GM23338 (cell line): ENCODE measurements around the gene FBXW2. TPM values are rescaled to one million over a fixed set of nuclear protein-coding genes. Genes with fewer than 3 reads are reported as not detected.
A peak's percentile ranks its signal among the peaks of the same experiment; 100 is the strongest.

Experiments used
- ATAC-seq: fragments of 200-7000 bp; cut with Tn5 transposase; 3 replicates; pipeline ENCODE4 v1.9.1; 2020
- DNase-seq: peaks from one replicate; pipeline ENCODE4 v3.0.0-alpha.2; 2015; ENCODE audit warnings: low spot score
- H2AFZ ChIP-seq: fragments of 200-600 bp; sonication (generic); 2 replicates; pipeline ENCODE4 v1.8.0; 2016; ENCODE audit warnings: antibody characterized with exemption, mild to moderate bottlenecking, moderate library complexity
- H3F3A ChIP-seq: fragments of 200-600 bp; sonication (generic); replicated peaks from 2 replicates; pipeline ENCODE4 v1.8.0; 2017; ENCODE audit warnings: antibody characterized with exemption, mixed run types, low read depth
- H3K27ac ChIP-seq: fragments of 200-600 bp; sonication (generic); 2 replicates; pipeline ENCODE4 v1.6.1; 2016; ENCODE audit warnings: low read depth
- H3K27me3 ChIP-seq: fragments of 200-600 bp; sonication (generic); 2 replicates; pipeline ENCODE4 v1.8.0; 2016; ENCODE audit warnings: mild to moderate bottlenecking, mixed run types, moderate library complexity; ENCODE audit not compliant: insufficient read depth
- H3K36me3 ChIP-seq: fragments of 200-600 bp; sonication (generic); 2 replicates; pipeline ENCODE4 v1.8.0; 2016; ENCODE audit warnings: mild to moderate bottlenecking; ENCODE audit not compliant: insufficient read depth
- H3K4me1 ChIP-seq: fragments of 200-600 bp; sonication (generic); 2 replicates; pipeline ENCODE4 v1.8.0; 2016; ENCODE audit warnings: mild to moderate bottlenecking, moderate library complexity; ENCODE audit not compliant: insufficient read depth
- H3K4me2 ChIP-seq: fragments of 200-600 bp; sonication (generic); 2 replicates; pipeline ENCODE4 v1.7.1; 2017; ENCODE audit warnings: mixed run types
- H3K4me3 ChIP-seq: fragments of 200-600 bp; sonication (generic); 2 replicates; pipeline ENCODE4 v1.6.1; 2016; ENCODE audit warnings: mixed run types
- H3K79me2 ChIP-seq: fragments of 200-600 bp; sonication (generic); replicated peaks from 2 replicates; pipeline ENCODE4 v1.8.0; 2017; ENCODE audit warnings: mild to moderate bottlenecking; ENCODE audit not compliant: insufficient read depth
- H3K9me2 ChIP-seq: fragments of 200-600 bp; sonication (generic); 2 replicates; pipeline ENCODE4 v1.8.0; 2017; ENCODE audit not compliant: insufficient read depth
- H4K20me1 ChIP-seq: fragments of 200-600 bp; sonication (generic); replicated peaks from 2 replicates; pipeline ENCODE4 v1.8.0; 2017; ENCODE audit warnings: mild to moderate bottlenecking; ENCODE audit not compliant: insufficient read depth
- H3K27ac Mint-ChIP-seq: 2 replicates; pipeline ENCODE4 v1.8.0; 2020; ENCODE audit warnings: inconsistent platforms, mild to moderate bottlenecking, moderate library complexity, mixed read lengths
- H3K27me3 Mint-ChIP-seq: 3 replicates; pipeline ENCODE4 v1.8.0; 2022; ENCODE audit warnings: low read depth, mild to moderate bottlenecking, moderate library complexity, mixed read lengths, inconsistent platforms; ENCODE audit not compliant: insufficient read depth, poor library complexity
- H3K36me3 Mint-ChIP-seq: 3 replicates; pipeline ENCODE4 v1.8.0; 2021; ENCODE audit warnings: low read depth, mild to moderate bottlenecking, inconsistent platforms, moderate library complexity, mixed read lengths
- H3K4me1 Mint-ChIP-seq: 3 replicates; pipeline ENCODE4 v1.8.0; 2020; ENCODE audit warnings: mild to moderate bottlenecking, inconsistent platforms, mixed read lengths
- H3K4me3 Mint-ChIP-seq: 3 replicates; pipeline ENCODE4 v1.8.0; 2021; ENCODE audit warnings: moderate library complexity, mild to moderate bottlenecking, inconsistent platforms, mixed read lengths
- H3K9me3 Mint-ChIP-seq: 3 replicates; pipeline ENCODE4 v1.8.0; 2020; ENCODE audit warnings: moderate library complexity, mild to moderate bottlenecking, inconsistent platforms, mixed read lengths
- CREB1 ChIP-seq: fragments of 250-450 bp; sonication (Bioruptor Pico); IDR thresholded peaks from 2 replicates; pipeline ENCODE4 v1.5.0; 2020; ENCODE audit warnings: low read depth, mild to moderate bottlenecking, moderate library complexity
- CTCF ChIP-seq, 2 experiments: fragments of 200-600 bp in 1 of 2; sonication (generic) in 1 of 2; conservative IDR thresholded peaks; 2 replicates each; pipeline versions ENCODE4 v1.5.1 to v1.6.1; 2016 to 2017; ENCODE audit warnings: antibody characterized with exemption in 2 of 2, low read depth in 2 of 2, mild to moderate bottlenecking in 2 of 2, moderate library complexity in 1 of 2
- EZH2 ChIP-seq: fragments of 200-600 bp; sonication (generic); IDR thresholded peaks from one replicate; pipeline ENCODE4 v1.8.0; 2017; ENCODE audit warnings: antibody characterized with exemption, mild to moderate bottlenecking, low read depth; ENCODE audit not compliant: unreplicated experiment
- EZH2phosphoT487 ChIP-seq: fragments of 200-600 bp; sonication (generic); IDR thresholded peaks from one replicate; pipeline ENCODE4 v1.8.1; 2018; ENCODE audit warnings: antibody characterized with exemption; ENCODE audit not compliant: unreplicated experiment
- JUNB ChIP-seq: IDR thresholded peaks from one replicate; pipeline ENCODE4 v1.6.1; 2016; ENCODE audit warnings: antibody characterized with exemption; ENCODE audit not compliant: unreplicated experiment
- NANOG ChIP-seq: IDR thresholded peaks from 2 replicates; pipeline ENCODE4 v1.6.1; 2016; ENCODE audit warnings: antibody characterized with exemption, borderline replicate concordance
- POLR2AphosphoS5 ChIP-seq: IDR thresholded peaks from 2 replicates; pipeline ENCODE4 v1.6.1; 2016; ENCODE audit warnings: antibody characterized with exemption, low read depth
- STAT1 ChIP-seq: IDR thresholded peaks from one replicate; pipeline ENCODE4 v1.6.1; 2016; ENCODE audit warnings: antibody characterized with exemption; ENCODE audit not compliant: unreplicated experiment
- ZNF114 ChIP-seq: fragments of 250-450 bp; sonication (Bioruptor Pico); IDR thresholded peaks from 2 replicates; pipeline ENCODE4 v1.5.0; 2020; ENCODE audit warnings: mild to moderate bottlenecking, moderate library complexity
- ZNF331 ChIP-seq: fragments of 250-450 bp; sonication (Bioruptor Pico); IDR thresholded peaks from 2 replicates; pipeline ENCODE4 v1.5.0; 2020; ENCODE audit warnings: low read depth, mild to moderate bottlenecking, moderate library complexity
- polyA plus RNA-seq: library from polyadenylated mRNA; unstranded; fragments of >200 nt; fragmentation: Nextera tagmentation; extraction: Ambion mirVana; gene quantifications from 2 replicates; pipeline ENCODE4 v1.2.1, GENCODE V29; 2016
- total RNA-seq: library from RNA; depleted of rRNA; stranded (reverse); fragments of >200 nt; shearing (Covaris generic); gene quantifications from 2 replicates; pipeline ENCODE4 v1.2.3, GENCODE V29; 2014
- TF ChIP-seq, protein P1 (sequence below): IDR thresholded peaks from one replicate; pipeline ENCODE4 v1.6.1; 2018; ENCODE audit warnings: antibody characterized with exemption; ENCODE audit not compliant: unreplicated experiment
- TF ChIP-seq, protein P2 (sequence below): fragments of 250-450 bp; sonication (Bioruptor Pico); IDR thresholded peaks from 2 replicates; pipeline ENCODE4 v1.5.0; 2020; ENCODE audit warnings: mild to moderate bottlenecking, moderate library complexity
- TF ChIP-seq, protein P3 (sequence below): IDR thresholded peaks from 2 replicates; pipeline ENCODE4 v1.6.1; 2016; ENCODE audit warnings: antibody characterized with exemption

Gene FBXW2
- total and polyA plus RNA-seq, 2 experiments from 2014 or later = 10.0 to 55.2 TPM

DNA sequence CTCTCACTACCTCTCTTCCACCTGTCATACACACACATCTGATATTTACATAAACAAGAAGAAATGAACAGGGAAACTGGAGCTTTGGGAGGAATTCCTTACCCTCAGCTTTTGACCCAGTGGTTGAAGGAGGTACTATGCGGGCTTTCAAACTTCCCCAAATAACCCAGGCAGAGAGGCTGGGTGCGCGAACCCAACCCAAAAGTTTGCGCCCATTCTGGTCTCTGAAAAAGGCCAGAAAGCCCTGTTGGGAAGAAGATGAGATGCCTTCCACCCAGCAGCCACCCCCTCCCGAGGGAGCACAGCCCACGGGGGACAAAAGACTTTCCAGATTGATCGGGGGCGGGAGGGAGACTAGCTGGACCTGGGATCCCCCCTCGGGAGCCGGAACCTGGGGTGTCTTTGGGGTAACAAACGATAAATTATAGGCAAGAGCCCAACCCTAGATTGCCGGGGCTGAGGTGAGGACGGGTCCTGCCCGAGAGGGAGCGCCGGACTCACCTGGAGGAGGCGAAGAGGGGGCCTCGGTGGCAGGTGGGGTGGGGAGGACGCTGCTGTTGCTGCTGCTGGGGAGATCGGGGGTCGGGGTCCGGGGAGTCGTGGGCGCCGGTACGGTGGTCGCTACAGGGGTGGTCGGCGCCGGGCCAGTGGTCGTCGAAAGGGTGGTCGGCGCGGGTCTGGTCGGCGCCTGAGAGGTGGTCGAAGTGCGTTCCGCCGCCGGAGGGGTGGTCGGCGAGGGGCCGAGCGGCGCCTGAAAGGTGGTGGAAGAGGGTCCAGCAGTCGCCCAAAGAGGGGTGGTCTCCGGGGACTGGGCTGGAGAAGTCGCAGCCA, 79.7 kb downstream of the FBXW2 start:
- TF ChIP-seq ZNF114 (CRISPR knock-in tag) (no peak), JUNB (no peak), ZNF331 (CRISPR knock-in tag) (no peak), CREB1 (CRISPR knock-in tag) (no peak), EZH2 (no peak), NANOG (no peak), CTCF (conservative IDR thresholded peaks at IDR 0.05; ENCODE audit: low read depth in 2 of 2) (no peak), STAT1 (no peak), EZH2phosphoT487 (no peak), POLR2AphosphoS5 (no peak)
- TF ChIP-seq, protein P1, sequence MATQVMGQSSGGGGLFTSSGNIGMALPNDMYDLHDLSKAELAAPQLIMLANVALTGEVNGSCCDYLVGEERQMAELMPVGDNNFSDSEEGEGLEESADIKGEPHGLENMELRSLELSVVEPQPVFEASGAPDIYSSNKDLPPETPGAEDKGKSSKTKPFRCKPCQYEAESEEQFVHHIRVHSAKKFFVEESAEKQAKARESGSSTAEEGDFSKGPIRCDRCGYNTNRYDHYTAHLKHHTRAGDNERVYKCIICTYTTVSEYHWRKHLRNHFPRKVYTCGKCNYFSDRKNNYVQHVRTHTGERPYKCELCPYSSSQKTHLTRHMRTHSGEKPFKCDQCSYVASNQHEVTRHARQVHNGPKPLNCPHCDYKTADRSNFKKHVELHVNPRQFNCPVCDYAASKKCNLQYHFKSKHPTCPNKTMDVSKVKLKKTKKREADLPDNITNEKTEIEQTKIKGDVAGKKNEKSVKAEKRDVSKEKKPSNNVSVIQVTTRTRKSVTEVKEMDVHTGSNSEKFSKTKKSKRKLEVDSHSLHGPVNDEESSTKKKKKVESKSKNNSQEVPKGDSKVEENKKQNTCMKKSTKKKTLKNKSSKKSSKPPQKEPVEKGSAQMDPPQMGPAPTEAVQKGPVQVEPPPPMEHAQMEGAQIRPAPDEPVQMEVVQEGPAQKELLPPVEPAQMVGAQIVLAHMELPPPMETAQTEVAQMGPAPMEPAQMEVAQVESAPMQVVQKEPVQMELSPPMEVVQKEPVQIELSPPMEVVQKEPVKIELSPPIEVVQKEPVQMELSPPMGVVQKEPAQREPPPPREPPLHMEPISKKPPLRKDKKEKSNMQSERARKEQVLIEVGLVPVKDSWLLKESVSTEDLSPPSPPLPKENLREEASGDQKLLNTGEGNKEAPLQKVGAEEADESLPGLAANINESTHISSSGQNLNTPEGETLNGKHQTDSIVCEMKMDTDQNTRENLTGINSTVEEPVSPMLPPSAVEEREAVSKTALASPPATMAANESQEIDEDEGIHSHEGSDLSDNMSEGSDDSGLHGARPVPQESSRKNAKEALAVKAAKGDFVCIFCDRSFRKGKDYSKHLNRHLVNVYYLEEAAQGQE = no peak
- TF ChIP-seq, protein P2, sequence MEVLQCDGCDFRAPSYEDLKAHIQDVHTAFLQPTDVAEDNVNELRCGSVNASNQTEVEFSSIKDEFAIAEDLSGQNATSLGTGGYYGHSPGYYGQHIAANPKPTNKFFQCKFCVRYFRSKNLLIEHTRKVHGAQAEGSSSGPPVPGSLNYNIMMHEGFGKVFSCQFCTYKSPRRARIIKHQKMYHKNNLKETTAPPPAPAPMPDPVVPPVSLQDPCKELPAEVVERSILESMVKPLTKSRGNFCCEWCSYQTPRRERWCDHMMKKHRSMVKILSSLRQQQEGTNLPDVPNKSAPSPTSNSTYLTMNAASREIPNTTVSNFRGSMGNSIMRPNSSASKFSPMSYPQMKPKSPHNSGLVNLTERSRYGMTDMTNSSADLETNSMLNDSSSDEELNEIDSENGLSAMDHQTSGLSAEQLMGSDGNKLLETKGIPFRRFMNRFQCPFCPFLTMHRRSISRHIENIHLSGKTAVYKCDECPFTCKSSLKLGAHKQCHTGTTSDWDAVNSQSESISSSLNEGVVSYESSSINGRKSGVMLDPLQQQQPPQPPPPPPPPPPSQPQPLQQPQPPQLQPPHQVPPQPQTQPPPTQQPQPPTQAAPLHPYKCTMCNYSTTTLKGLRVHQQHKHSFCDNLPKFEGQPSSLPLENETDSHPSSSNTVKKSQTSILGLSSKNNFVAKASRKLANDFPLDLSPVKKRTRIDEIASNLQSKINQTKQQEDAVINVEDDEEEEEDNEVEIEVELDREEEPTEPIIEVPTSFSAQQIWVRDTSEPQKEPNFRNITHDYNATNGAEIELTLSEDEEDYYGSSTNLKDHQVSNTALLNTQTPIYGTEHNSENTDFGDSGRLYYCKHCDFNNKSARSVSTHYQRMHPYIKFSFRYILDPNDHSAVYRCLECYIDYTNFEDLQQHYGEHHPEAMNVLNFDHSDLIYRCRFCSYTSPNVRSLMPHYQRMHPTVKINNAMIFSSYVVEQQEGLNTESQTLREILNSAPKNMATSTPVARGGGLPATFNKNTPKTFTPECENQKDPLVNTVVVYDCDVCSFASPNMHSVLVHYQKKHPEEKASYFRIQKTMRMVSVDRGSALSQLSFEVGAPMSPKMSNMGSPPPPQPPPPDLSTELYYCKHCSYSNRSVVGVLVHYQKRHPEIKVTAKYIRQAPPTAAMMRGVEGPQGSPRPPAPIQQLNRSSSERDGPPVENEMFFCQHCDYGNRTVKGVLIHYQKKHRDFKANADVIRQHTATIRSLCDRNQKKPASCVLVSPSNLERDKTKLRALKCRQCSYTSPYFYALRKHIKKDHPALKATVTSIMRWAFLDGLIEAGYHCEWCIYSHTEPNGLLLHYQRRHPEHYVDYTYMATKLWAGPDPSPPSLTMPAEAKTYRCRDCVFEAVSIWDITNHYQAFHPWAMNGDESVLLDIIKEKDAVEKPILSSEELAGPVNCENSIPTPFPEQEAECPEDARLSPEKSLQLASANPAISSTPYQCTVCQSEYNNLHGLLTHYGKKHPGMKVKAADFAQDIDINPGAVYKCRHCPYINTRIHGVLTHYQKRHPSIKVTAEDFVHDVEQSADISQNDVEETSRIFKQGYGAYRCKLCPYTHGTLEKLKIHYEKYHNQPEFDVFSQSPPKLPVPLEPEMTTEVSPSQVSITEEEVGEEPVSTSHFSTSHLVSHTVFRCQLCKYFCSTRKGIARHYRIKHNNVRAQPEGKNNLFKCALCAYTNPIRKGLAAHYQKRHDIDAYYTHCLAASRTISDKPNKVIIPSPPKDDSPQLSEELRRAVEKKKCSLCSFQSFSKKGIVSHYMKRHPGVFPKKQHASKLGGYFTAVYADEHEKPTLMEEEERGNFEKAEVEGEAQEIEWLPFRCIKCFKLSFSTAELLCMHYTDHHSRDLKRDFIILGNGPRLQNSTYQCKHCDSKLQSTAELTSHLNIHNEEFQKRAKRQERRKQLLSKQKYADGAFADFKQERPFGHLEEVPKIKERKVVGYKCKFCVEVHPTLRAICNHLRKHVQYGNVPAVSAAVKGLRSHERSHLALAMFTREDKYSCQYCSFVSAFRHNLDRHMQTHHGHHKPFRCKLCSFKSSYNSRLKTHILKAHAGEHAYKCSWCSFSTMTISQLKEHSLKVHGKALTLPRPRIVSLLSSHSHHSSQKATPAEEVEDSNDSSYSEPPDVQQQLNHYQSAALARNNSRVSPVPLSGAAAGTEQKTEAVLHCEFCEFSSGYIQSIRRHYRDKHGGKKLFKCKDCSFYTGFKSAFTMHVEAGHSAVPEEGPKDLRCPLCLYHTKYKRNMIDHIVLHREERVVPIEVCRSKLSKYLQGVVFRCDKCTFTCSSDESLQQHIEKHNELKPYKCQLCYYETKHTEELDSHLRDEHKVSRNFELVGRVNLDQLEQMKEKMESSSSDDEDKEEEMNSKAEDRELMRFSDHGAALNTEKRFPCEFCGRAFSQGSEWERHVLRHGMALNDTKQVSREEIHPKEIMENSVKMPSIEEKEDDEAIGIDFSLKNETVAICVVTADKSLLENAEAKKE = no peak
- TF ChIP-seq, protein P3, sequence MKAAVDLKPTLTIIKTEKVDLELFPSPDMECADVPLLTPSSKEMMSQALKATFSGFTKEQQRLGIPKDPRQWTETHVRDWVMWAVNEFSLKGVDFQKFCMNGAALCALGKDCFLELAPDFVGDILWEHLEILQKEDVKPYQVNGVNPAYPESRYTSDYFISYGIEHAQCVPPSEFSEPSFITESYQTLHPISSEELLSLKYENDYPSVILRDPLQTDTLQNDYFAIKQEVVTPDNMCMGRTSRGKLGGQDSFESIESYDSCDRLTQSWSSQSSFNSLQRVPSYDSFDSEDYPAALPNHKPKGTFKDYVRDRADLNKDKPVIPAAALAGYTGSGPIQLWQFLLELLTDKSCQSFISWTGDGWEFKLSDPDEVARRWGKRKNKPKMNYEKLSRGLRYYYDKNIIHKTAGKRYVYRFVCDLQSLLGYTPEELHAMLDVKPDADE = no peak
- Mint-ChIP-seq H3K9me3 (no peaks in the 10 kb centered on the region), H3K4me3 (peak overlapping the region; percentile 78), H3K27me3 (peaks cover 26% of the 10 kb centered on the region), H3K36me3 (no peaks in the 10 kb centered on the region), H3K4me1 (peaks cover 20% of the 10 kb centered on the region), H3K27ac (no peak overlapping the region)
- Histone ChIP-seq H3K79me2 (0 out of 2 replicates have a peak, but pooled peaks cover 1% of the 10 kb centered on the region), H3K4me1 (peaks cover 10% of the 10 kb centered on the region), H3F3A (0 out of 2 replicates have a peak, but pooled peaks cover 4% of the 10 kb centered on the region), H3K27ac (no peak overlapping the region), H3K36me3 (no peaks in the 10 kb centered on the region), H2AFZ (peak overlapping the region; percentile 91; the same call in 1 of the 2 replicates), H3K9me2 (no peaks in the 10 kb centered on the region), H3K4me2 (peak overlapping the region; percentile 91), H4K20me1 (peaks cover 9% of the 10 kb centered on the region), H3K27me3 (peaks cover 29% of the 10 kb centered on the region), H3K4me3 (peak overlapping the region; percentile 84)
- peak; percentile 58 for DNase-seq
- peak; percentile 6 for ATAC-seq
